IPS-15b (cell line): Measurements from ENCODE around the gene EZR.

Experiments used
- H3K27me3 ChIP-seq: one replicate; pipeline ENCODE4 v1.6.1; 2013; ENCODE audit warnings: low read length; ENCODE audit not compliant: control insufficient read depth, insufficient read depth
- H3K36me3 ChIP-seq: one replicate; pipeline ENCODE4 v1.6.1; 2013; ENCODE audit warnings: low read length; ENCODE audit not compliant: control insufficient read depth, insufficient read depth
- H3K4me1 ChIP-seq: one replicate; pipeline ENCODE4 v1.6.1; 2013; ENCODE audit warnings: mild to moderate bottlenecking, low read length; ENCODE audit not compliant: control insufficient read depth, insufficient read depth
- H3K4me3 ChIP-seq: one replicate; pipeline ENCODE4 v1.5.1; 2013; ENCODE audit warnings: low read depth, low read length
- H3K9ac ChIP-seq: one replicate; pipeline ENCODE4 v1.6.1; 2013; ENCODE audit warnings: low read depth, mild to moderate bottlenecking, low read length
- H3K9me3 ChIP-seq: one replicate; pipeline ENCODE4 v1.6.1; 2013; ENCODE audit warnings: mild to moderate bottlenecking, low read length; ENCODE audit not compliant: control insufficient read depth, insufficient read depth

Gene EZR

DNA sequence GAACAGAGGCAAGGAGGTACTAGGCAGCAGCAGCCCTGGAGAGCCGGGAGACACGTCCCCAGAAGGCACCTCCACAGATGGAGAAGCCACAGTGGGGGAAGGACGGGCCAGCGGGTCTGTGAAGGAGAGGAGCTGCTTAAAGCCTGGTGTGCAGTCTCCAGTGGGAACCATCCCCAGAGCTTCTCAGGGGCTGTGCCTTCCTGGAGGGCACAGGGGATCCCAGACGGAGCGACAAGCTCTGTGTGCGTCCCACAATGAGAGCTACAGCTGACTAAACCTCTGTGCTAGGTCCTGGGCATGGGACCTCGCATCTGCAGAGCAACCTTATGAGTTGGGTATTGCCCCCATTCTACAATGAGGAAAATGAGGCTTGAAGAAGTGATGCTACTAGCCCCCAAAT lies 50.7 kb downstream of the EZR start:
- H3K9me3 ChIP-seq, result no peaks in the 10 kb centered on the region
- H3K4me3 ChIP-seq, result no peak overlapping the region
- H3K27me3 ChIP-seq, result no peaks in the 10 kb centered on the region
- H3K9ac ChIP-seq, result no peak overlapping the region
- peaks cover 85% of the 10 kb centered on the region for H3K36me3 ChIP-seq
- H3K4me1 ChIP-seq, result no peaks in the 10 kb centered on the region

DNA sequence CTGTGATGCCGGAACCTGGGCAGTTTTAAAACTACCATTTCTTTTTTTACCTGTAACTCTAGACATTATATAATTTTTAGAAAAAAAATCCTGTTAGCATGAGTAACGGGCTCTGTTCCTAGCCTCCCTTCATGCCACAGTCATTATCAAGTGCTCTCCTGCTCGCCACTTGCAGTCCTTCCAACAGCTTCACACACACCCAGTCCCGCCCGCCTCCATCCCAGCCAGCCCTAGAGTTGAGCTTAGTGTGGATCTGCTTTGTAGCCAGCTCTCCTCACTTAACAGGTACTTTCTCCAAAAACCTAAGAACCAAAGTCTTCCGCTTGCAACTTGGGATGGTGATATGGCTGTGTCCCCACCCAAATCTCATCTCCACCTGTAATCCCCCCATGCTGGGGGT lies 51.5 kb downstream of the EZR start:
- Histone ChIP-seq H3K36me3 (peaks cover 77% of the 10 kb centered on the region), H3K27me3 (no peaks in the 10 kb centered on the region), H3K9ac (no peak overlapping the region), H3K9me3 (no peaks in the 10 kb centered on the region), H3K4me3 (no peak overlapping the region), H3K4me1 (no peaks in the 10 kb centered on the region)

- Histone ChIP-seq H3K9ac (no peak overlapping the region), H3K36me3 (peaks cover 69% of the 10 kb centered on the region)
These were observed 52.3 kb downstream of the EZR start for GRCh38 chr6:158766621-158767455.

DNA sequence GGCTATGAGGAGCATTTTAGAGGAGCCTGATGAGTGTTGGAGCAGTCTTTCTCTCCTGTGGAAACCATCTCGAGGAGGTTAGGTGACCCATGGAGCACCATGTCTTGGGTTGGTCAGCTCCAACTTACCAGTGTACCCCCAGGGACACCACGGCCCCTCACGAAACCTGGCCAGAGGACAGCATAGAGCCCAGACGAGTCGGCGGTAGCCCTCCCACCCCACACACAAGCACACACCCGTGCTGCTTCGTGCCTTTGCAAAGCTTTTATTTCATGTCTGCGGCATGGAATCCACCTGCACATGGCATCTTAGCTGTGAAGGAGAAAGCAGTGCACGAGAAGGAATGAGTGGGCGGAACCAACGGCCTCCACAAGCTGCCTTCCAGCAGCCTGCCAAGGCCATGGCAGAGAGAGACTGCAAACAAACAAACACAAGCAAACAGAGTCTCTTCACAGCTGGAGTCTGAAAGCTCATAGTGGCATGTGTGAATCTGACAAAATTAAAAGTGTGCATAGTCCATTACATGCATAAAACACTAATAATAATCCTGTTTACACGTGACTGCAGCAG lies 53.6 kb downstream of the EZR start:
- Histone ChIP-seq H3K9me3 (no peaks in the 10 kb centered on the region), H3K36me3 (peaks cover 57% of the 10 kb centered on the region), H3K27me3 (no peaks in the 10 kb centered on the region), H3K9ac (no peak overlapping the region), H3K4me3 (no peak overlapping the region), H3K4me1 (no peaks in the 10 kb centered on the region)

More at GRCh38 chr6:158766621-158767455, 52.3 kb downstream of the EZR start:
- H3K27me3 ChIP-seq, result no peaks in the 10 kb centered on the region
- no peaks in the 10 kb centered on the region for H3K9me3 ChIP-seq
- H3K4me1 ChIP-seq, result no peaks in the 10 kb centered on the region
- no peak overlapping the region for H3K4me3 ChIP-seq

- Histone ChIP-seq H3K27me3 (no peaks in the 10 kb centered on the region), H3K9me3 (no peaks in the 10 kb centered on the region), H3K36me3 (peaks cover 50% of the 10 kb centered on the region), H3K4me1 (no peaks in the 10 kb centered on the region), H3K4me3 (no peak overlapping the region), H3K9ac (no peak overlapping the region)
These were observed 54.2 kb downstream of the EZR start for GRCh38 chr6:158764926-158765325.

DNA sequence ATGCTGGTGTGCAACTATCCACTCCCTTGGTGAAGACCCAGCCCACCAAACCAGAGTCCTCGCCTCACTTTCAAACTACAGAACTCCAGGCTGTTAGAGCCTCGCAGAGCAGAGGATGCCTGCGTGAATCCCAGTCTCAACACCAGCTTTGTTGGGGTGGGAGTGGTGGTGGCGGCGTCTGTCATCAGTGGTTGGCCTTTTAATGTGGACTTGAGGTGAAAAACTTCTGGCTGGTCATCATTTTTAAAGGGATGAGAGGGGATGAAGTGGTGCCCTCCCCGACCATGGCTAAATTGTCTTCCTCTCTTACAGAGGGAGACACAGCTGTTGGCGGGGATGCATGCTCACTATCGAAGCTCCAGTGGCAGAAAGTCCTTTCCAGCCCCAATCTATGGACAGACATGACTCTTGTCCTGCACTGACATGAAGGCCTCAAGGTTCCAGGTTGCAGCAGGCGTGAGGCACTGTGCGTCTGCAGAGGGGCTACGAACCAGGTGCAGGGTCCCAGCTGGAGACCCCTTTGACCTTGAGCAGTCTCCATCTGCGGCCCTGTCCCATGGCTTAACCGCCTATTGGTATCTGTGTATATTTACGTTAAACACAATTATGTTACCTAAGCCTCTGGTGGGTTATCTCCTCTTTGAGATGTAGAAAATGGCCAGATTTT lies 54.9 kb downstream of the EZR start:
- no peak overlapping the region for H3K9ac ChIP-seq
- H3K4me1 ChIP-seq, result no peaks in the 10 kb centered on the region
- no peaks in the 10 kb centered on the region for H3K9me3 ChIP-seq
- no peak overlapping the region for H3K4me3 ChIP-seq
- no peaks in the 10 kb centered on the region for H3K27me3 ChIP-seq
- H3K36me3 ChIP-seq, result peaks cover 44% of the 10 kb centered on the region

DNA sequence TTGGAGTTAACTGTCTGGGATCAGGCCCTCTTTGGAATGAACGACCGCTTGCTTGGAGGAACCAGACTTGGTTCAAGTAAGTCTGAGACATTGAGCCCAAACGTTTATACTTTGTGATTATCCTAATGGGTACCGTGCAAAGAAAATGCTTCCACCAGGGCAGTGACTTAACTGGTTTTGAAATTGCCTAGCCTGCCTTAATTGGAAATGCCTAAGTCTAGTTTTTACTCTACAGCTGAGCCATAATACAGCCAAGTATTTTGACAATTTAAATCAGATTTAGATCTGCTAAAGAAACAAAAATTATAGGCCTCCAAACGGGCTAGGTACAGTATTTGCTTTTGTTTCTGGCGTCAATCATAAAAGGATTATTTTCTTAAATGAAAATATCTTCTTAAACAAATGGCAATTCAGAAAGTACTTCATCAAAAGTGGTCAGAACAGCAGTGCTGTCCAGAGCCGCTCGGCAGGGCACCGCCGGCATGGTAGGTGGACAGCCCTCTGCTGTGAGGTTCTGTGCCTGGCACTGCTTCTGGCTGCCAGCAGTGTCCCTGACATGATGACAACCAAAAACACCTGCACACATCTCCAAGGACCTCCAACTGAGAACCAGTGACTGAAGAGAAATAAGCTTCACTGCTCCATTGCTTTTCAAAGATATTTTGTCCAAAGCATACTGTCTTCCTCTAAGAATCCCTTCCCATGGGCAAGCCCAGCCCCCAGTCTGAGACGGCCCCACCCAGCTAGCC lies 55.6 kb downstream of the EZR start:
- peaks cover 37% of the 10 kb centered on the region for H3K36me3 ChIP-seq
- no peaks in the 10 kb centered on the region for H3K27me3 ChIP-seq
- no peaks in the 10 kb centered on the region for H3K9me3 ChIP-seq
- H3K9ac ChIP-seq, result no peak overlapping the region
- no peak overlapping the region for H3K4me3 ChIP-seq
- peaks cover 3% of the 10 kb centered on the region for H3K4me1 ChIP-seq

GRCh38 chr6:158762787-158763433 lies 56.3 kb downstream of the EZR start:
- H3K36me3 ChIP-seq, result peaks cover 30% of the 10 kb centered on the region
- H3K4me1 ChIP-seq, result peaks cover 8% of the 10 kb centered on the region
- H3K27me3 ChIP-seq, result no peaks in the 10 kb centered on the region
- no peak overlapping the region for H3K4me3 ChIP-seq
- no peak overlapping the region for H3K9ac ChIP-seq
- no peaks in the 10 kb centered on the region for H3K9me3 ChIP-seq

- H3K9ac ChIP-seq, result no peak overlapping the region
- H3K4me3 ChIP-seq, result no peak overlapping the region
- no peaks in the 10 kb centered on the region for H3K9me3 ChIP-seq
- no peaks in the 10 kb centered on the region for H3K27me3 ChIP-seq
- H3K4me1 ChIP-seq, result peaks cover 8% of the 10 kb centered on the region
- peaks cover 19% of the 10 kb centered on the region for H3K36me3 ChIP-seq
These were observed 57.4 kb downstream of the EZR start for GRCh38 chr6:158761746-158762145.

- no peaks in the 10 kb centered on the region for H3K9me3 ChIP-seq
- no peaks in the 10 kb centered on the region for H3K27me3 ChIP-seq
- H3K9ac ChIP-seq, result no peak overlapping the region
- H3K4me3 ChIP-seq, result no peak overlapping the region
- peaks cover 10% of the 10 kb centered on the region for H3K36me3 ChIP-seq
- peaks cover 8% of the 10 kb centered on the region for H3K4me1 ChIP-seq
These were observed 58.4 kb downstream of the EZR start for GRCh38 chr6:158760618-158761250.
